A673 (cell line): Measurements from ENCODE around the gene KCNQ1. TPM values are rescaled to one million over a fixed set of nuclear protein-coding genes. Genes with fewer than 3 reads are reported as not detected.

ENCODE experiments used
- BruUV-seq: library from RNA; stranded (reverse); fragments of 400-500 nt; replicated peaks from 2 replicates; lab custom pipeline; 2021; lab: Mats Ljungman, UMichigan
- CTCF ChIA-PET: fragments of 300-600 bp; sonication (Branson Sonifier 250); formaldehyde crosslinking; loops from one replicate; lab custom pipeline; 2022; ENCODE audit warnings: antibody characterized with exemption; lab: Charles Lee
- POLR2A ChIA-PET: fragments of 300-600 bp; sonication (Branson Sonifier 250); formaldehyde crosslinking; loops from one replicate; lab custom pipeline; 2022; ENCODE audit warnings: antibody characterized with exemption; ENCODE audit not compliant: low non-redundant PET; lab: Charles Lee
- DNase-seq: peaks from one replicate; pipeline ENCODE4 v3.0.0-alpha.2; 2015; ENCODE audit warnings: low spot score
- H3K27ac ChIP-seq: fragments of 200-600 bp; sonication (generic); 2 replicates; pipeline ENCODE4 v1.5.1; 2016; ENCODE audit warnings: mixed run types, low read depth, mild to moderate bottlenecking, mixed read lengths, antibody characterized with exemption, low read length; ENCODE audit not compliant: poor library complexity, severe bottlenecking
- H3K27me3 ChIP-seq: fragments of 200-600 bp; sonication (generic); replicated peaks from 2 replicates; pipeline ENCODE4 v1.6.1; 2017; ENCODE audit warnings: mixed run types, low read depth, mild to moderate bottlenecking, mixed read lengths, antibody characterized with exemption, low read length; ENCODE audit not compliant: insufficient read depth, poor library complexity
- H3K36me3 ChIP-seq: fragments of 200-600 bp; sonication (generic); 2 replicates; pipeline ENCODE4 v1.6.1; 2016; ENCODE audit warnings: mixed run types, mild to moderate bottlenecking, mixed read lengths, antibody characterized with exemption, low read length; ENCODE audit not compliant: insufficient read depth, poor library complexity, severe bottlenecking
- H3K4me1 ChIP-seq: fragments of 200-600 bp; sonication (generic); 2 replicates; pipeline ENCODE4 v1.6.1; 2017; ENCODE audit warnings: mixed run types, mild to moderate bottlenecking, mixed read lengths, antibody characterized with exemption, low read length; ENCODE audit not compliant: insufficient read depth, poor library complexity, severe bottlenecking
- H3K4me3 ChIP-seq: fragments of 200-600 bp; sonication (generic); 2 replicates; pipeline ENCODE4 v1.5.1; 2016; ENCODE audit warnings: low read depth, mixed run types, mild to moderate bottlenecking, mixed read lengths, low read length; ENCODE audit not compliant: poor library complexity, severe bottlenecking
- H3K9me3 ChIP-seq: fragments of 200-600 bp; sonication (generic); 2 replicates; pipeline ENCODE4 v1.6.1; 2016; ENCODE audit warnings: mixed run types, low read depth, mild to moderate bottlenecking, mixed read lengths, antibody characterized with exemption, low read length; ENCODE audit not compliant: poor library complexity, severe bottlenecking
- CTCF ChIP-seq: fragments of 300-800, 200-600 bp; sonication (generic); conservative IDR thresholded peaks from 2 replicates; pipeline ENCODE4 v1.5.1; 2017; ENCODE audit warnings: low read depth, mild to moderate bottlenecking, antibody characterized with exemption, low read length, moderate library complexity, mixed read lengths
- EZH2 ChIP-seq: fragments of 200-600 bp; sonication (generic); IDR thresholded peaks from 2 replicates; pipeline ENCODE4 v1.6.1; 2017; ENCODE audit warnings: borderline replicate concordance, low read depth, mild to moderate bottlenecking, mixed read lengths, antibody characterized with exemption, low read length; ENCODE audit not compliant: poor library complexity, severe bottlenecking
- intact Hi-C: fragments of 100-400 bp; cut with micrococcal nuclease; formaldehyde crosslinking; loops from one replicate; pipeline ENCODE4 v1.10.0; 2022; ENCODE audit not compliant: unreplicated experiment
- total RNA-seq: library from RNA; stranded (reverse); gene quantifications from 2 replicates; pipeline ENCODE4 v1.2.3, GENCODE V29; 2021

Gene KCNQ1
- total RNA-seq, 1 experiment from 2014 or later, result not detected

- no peaks in the 10 kb centered on the region for H3K27me3 ChIP-seq
- H3K27ac ChIP-seq, result no peak overlapping the region
- ChIA-PET POLR2A (no interaction called here), CTCF (no interaction called here)
- H3K36me3 ChIP-seq, result no peaks in the 10 kb centered on the region
- no TSS peak for BruUV-seq
- no peaks in the 10 kb centered on the region for H3K9me3 ChIP-seq
- intact Hi-C loops, result no loop called here
- H3K4me1 ChIP-seq, result no peaks in the 10 kb centered on the region
- no peak for DNase-seq
- TF ChIP-seq CTCF, result no peak
- TF ChIP-seq EZH2, result no peak
- H3K4me3 ChIP-seq, result no peak overlapping the region
Observed at GRCh38 chr11:2726964-2727363, 282.2 kb downstream of the KCNQ1 start.

- ChIA-PET POLR2A (no interaction called here), CTCF (no interaction called here)
- no peaks in the 10 kb centered on the region for H3K27me3 ChIP-seq
- BruUV-seq, result no TSS peak
- intact Hi-C loops, result no loop called here
- H3K36me3 ChIP-seq, result no peaks in the 10 kb centered on the region
- no peak overlapping the region for H3K27ac ChIP-seq
- no peaks in the 10 kb centered on the region for H3K4me1 ChIP-seq
- no peak for DNase-seq
- TF ChIP-seq CTCF (no peak), EZH2 (no peak)
- H3K9me3 ChIP-seq, result no peaks in the 10 kb centered on the region
- H3K4me3 ChIP-seq, result no peak overlapping the region
Observed at GRCh38 chr11:2728128-2728662, 283.4 kb downstream of the KCNQ1 start.

- H3K4me3 ChIP-seq, result no peak overlapping the region
- no peaks in the 10 kb centered on the region for H3K9me3 ChIP-seq
- intact Hi-C loops, result no loop called here
- CTCF ChIA-PET, result no interaction called here
- no TSS peak for BruUV-seq
- no peak for DNase-seq
- no peaks in the 10 kb centered on the region for H3K36me3 ChIP-seq
- H3K27ac ChIP-seq, result no peak overlapping the region
- no peaks in the 10 kb centered on the region for H3K4me1 ChIP-seq
- TF ChIP-seq EZH2, result no peak
- no peak for TF ChIP-seq CTCF
- no peaks in the 10 kb centered on the region for H3K27me3 ChIP-seq
- POLR2A ChIA-PET, result no interaction called here
Observed at GRCh38 chr11:2728663-2729332, 284.0 kb downstream of the KCNQ1 start.
